Measurements from ENCODE around the gene RASSF3.

The RASSF3 gene

DNA sequence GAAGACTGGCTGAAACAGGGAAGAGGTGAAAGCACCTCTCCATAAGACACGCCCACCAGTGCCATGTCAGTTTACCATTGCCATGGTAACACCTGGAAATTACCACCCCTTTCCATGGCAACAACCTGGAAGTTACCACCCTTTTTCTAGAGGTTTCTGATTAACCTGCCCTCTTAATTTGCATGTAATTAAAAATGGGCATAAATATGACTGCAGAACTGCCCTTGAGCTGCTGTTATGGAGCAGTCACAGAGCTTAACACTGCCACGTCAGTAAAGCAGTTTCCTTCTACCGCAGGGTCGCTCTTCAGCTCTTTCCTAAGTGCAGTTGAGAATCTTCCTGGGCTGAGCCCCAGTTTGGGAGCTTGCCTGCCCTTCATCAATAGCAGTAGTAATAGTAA lies 55.2 kb downstream of the RASSF3 start:
- Histone ChIP-seq H3K79me2 (ENCODE audit: low read length) (peaks cover 100% of the 10 kb centered on the region), H3K27me3 (ENCODE audit: low read depth, low read length) (no peaks in the 10 kb centered on the region), H3K9me3 (ENCODE audit: insufficient read depth, low read length) (no peaks in the 10 kb centered on the region), H3K27ac (ENCODE audit: low read length) (no peak overlapping the region), H3K4me2 (ENCODE audit: low read length) (no peak overlapping the region), H2AFZ (ENCODE audit: low read depth, low read length) (no peak overlapping the region), H3K36me3 (replicated peaks; ENCODE audit: low read depth, low read length) (peaks cover 13% of the 10 kb centered on the region), H3K9ac (ENCODE audit: low read length) (no peak overlapping the region), H3K4me3 (ENCODE audit: low read length) (no peak overlapping the region), H3K4me1 (ENCODE audit: low read length) (peaks cover 58% of the 10 kb centered on the region), H4K20me1 (ENCODE audit: insufficient read depth, low read length) (peaks cover 99% of the 10 kb centered on the region)
- TF ChIP-seq CTCF (IDR thresholded peaks at IDR 0.05; ENCODE audit: low read depth, low read length) (no peak), EZH2phosphoT487 (IDR thresholded peaks at IDR 0.05; ENCODE audit: low read depth) (no peak)

DNA sequence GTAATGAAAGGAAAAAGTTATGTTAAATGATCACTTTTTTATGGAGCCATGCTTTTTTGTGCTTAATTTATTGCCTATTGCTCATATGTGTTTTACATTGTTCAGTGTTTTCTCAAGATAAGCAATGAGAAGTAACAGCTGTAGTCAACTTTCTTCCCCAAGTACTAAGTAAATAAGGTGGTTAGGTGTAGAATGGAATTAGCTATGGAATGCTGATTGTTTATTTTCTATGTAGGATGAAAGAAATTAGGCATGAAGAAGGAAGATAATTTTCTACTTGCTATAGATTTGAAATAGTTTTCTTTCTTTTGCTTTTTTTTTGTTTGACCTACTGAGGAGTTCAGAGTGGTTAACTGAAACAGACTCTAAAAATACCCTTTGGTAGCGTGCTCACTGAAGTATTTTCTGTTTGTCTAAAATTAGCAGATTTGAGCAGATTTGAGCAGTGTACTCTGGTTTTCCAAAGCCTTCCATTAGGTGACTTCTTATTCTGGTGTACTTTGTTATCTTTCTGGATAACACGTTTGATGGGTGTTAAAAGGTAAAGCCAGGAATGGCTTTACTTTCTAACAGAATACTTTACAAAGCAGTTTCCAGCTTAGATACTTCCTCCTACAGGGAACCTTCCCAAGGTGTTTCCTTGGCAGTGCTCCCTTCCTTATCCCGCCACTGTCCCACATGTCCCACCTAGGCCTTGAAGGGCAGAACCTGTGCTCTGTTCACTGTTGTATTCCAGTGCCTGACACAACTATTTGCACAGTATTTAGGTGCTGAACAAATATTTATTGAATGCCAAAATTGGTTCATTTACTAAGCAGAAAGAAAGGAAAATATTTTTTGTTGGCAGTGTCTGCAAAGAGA lies 56.0 kb downstream of the RASSF3 start:
- Histone ChIP-seq H3K4me1 (ENCODE audit: low read length) (peaks cover 50% of the 10 kb centered on the region), H3K36me3 (replicated peaks; ENCODE audit: low read depth, low read length) (peaks cover 10% of the 10 kb centered on the region), H3K9me3 (ENCODE audit: insufficient read depth, low read length) (no peaks in the 10 kb centered on the region), H3K9ac (ENCODE audit: low read length) (no peak overlapping the region), H2AFZ (ENCODE audit: low read depth, low read length) (no peak overlapping the region), H4K20me1 (ENCODE audit: insufficient read depth, low read length) (peaks cover 99% of the 10 kb centered on the region), H3K27me3 (ENCODE audit: low read depth, low read length) (no peaks in the 10 kb centered on the region), H3K4me2 (ENCODE audit: low read length) (no peak overlapping the region), H3K4me3 (ENCODE audit: low read length) (no peak overlapping the region), H3K79me2 (ENCODE audit: low read length) (peaks cover 100% of the 10 kb centered on the region), H3K27ac (ENCODE audit: low read length) (no peak overlapping the region)
- TF ChIP-seq EZH2phosphoT487 (IDR thresholded peaks at IDR 0.05; ENCODE audit: low read depth) = no peak
- no peak for TF ChIP-seq CTCF (IDR thresholded peaks at IDR 0.05; ENCODE audit: low read depth, low read length)

DNA sequence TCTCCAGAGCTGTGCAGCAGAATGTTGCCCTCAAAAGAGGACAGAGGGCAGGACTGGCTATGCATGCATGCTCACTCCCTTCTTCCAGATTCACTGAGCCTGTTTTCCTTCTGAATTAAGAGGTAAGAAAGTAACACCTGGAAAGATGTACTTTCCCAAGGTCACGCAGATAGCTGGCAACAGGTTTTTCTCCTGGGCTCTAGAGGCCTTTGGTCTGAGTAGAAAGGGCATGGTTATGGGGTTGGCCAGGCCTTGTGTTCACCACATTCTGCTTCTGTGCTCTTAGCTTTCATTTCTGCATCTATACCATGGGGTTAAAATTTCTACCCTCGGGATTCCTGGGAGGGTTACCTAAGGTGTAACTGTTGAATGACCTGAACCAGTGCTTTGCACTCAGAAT lies 57.5 kb downstream of the RASSF3 start:
- Histone ChIP-seq H3K27me3 (ENCODE audit: low read depth, low read length) (no peaks in the 10 kb centered on the region), H3K27ac (ENCODE audit: low read length) (no peak overlapping the region), H3K4me1 (ENCODE audit: low read length) (peaks cover 52% of the 10 kb centered on the region), H3K36me3 (replicated peaks; ENCODE audit: low read depth, low read length) (peaks cover 9% of the 10 kb centered on the region), H3K4me3 (ENCODE audit: low read length) (no peak overlapping the region), H3K79me2 (ENCODE audit: low read length) (peaks cover 98% of the 10 kb centered on the region), H4K20me1 (ENCODE audit: insufficient read depth, low read length) (peaks cover 96% of the 10 kb centered on the region), H3K9me3 (ENCODE audit: insufficient read depth, low read length) (no peaks in the 10 kb centered on the region), H2AFZ (ENCODE audit: low read depth, low read length) (no peak overlapping the region), H3K9ac (ENCODE audit: low read length) (no peak overlapping the region), H3K4me2 (ENCODE audit: low read length) (peak overlapping the region; percentile 26; the same call in 1 of the 2 replicates)
- TF ChIP-seq CTCF (IDR thresholded peaks at IDR 0.05; ENCODE audit: low read depth, low read length) = no peak
- TF ChIP-seq EZH2phosphoT487 (IDR thresholded peaks at IDR 0.05; ENCODE audit: low read depth) = no peak

DNA sequence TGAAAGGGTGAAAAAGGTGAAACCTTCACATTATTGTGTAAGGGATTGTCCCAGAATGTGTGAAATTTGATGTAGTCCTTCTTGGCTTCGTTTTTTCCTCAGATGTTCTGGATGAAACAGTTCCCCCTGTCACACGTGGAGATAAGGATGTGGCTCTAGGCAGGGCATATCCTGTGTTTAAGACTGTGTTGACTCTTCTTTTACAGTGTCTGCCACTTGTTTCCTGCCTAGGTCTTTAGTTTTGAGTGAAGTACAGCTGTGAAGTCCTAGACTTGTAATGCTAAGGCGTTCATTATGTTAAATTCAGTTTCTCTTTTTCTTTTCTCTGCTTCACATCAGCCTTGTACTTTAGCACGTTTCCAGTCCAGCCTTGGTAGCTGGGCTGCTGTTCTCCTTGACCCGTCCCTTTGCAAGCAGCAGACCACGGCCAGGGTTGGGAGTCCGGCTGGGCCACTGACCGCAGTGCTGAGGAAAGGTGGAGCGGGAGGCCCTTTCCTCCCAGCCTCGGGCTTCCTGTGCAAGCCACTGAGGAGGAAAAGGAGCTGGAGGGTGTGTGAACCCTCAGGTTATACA lies 59.1 kb downstream of the RASSF3 start:
- H2AFZ ChIP-seq (ENCODE audit: low read depth, low read length) = no peak overlapping the region
- peaks cover 52% of the 10 kb centered on the region for H3K4me1 ChIP-seq (ENCODE audit: low read length)
- peaks cover 98% of the 10 kb centered on the region for H4K20me1 ChIP-seq (ENCODE audit: insufficient read depth, low read length)
- no peaks in the 10 kb centered on the region for H3K9me3 ChIP-seq (ENCODE audit: insufficient read depth, low read length)
- TF ChIP-seq CTCF (IDR thresholded peaks at IDR 0.05; ENCODE audit: low read depth, low read length) (no peak), EZH2phosphoT487 (IDR thresholded peaks at IDR 0.05; ENCODE audit: low read depth) (no peak)
- peak overlapping the region; percentile 12; the same call in 1 of the 2 replicates for H3K4me3 ChIP-seq (ENCODE audit: low read length)
- peak overlapping the region; percentile 57 for H3K4me2 ChIP-seq (ENCODE audit: low read length)
- H3K27ac ChIP-seq (ENCODE audit: low read length) = peak overlapping the region; percentile 18; the same call in 1 of the 2 replicates
- H3K79me2 ChIP-seq (ENCODE audit: low read length) = peaks cover 98% of the 10 kb centered on the region
- peak overlapping the region; percentile 27; the same call in 1 of the 2 replicates for H3K9ac ChIP-seq (ENCODE audit: low read length)
- peaks cover 7% of the 10 kb centered on the region for H3K36me3 ChIP-seq (replicated peaks; ENCODE audit: low read depth, low read length)
- no peaks in the 10 kb centered on the region for H3K27me3 ChIP-seq (ENCODE audit: low read depth, low read length)

Data from OCI-LY3 (cell line).